Mucosa of stomach (tissue), 1 donor: Measurements from ENCODE around the gene EYS.
"Not testable (repeated sequence)": the region's sequence is repeated elsewhere in the genome, so short reads cannot be mapped to it uniquely, and the experiment has no call there.

Experiments used
- H3K27me3 ChIP-seq: one replicate; pipeline ENCODE4 v1.7.0; 2013; ENCODE audit warnings: mild to moderate bottlenecking, low read length; ENCODE audit not compliant: control insufficient read depth, insufficient read depth
- H3K36me3 ChIP-seq: one replicate; pipeline ENCODE4 v1.7.0; 2013; ENCODE audit warnings: low read length; ENCODE audit not compliant: control insufficient read depth, insufficient read depth
- H3K4me1 ChIP-seq: one replicate; pipeline ENCODE4 v1.7.0; 2013; ENCODE audit warnings: mild to moderate bottlenecking, low read length; ENCODE audit not compliant: control insufficient read depth, insufficient read depth
- H3K4me3 ChIP-seq: one replicate; pipeline ENCODE4 v1.7.0; 2013; ENCODE audit warnings: low read length
- H3K9ac ChIP-seq: one replicate; pipeline ENCODE4 v1.7.0; 2013; ENCODE audit warnings: mild to moderate bottlenecking, low read length, moderate library complexity
- H3K9me3 ChIP-seq: one replicate; pipeline ENCODE4 v1.7.0; 2013; ENCODE audit warnings: mild to moderate bottlenecking, low read length, moderate library complexity; ENCODE audit not compliant: control insufficient read depth
- donor health status: Pancreatic carcinoma.

Gene EYS

DNA sequence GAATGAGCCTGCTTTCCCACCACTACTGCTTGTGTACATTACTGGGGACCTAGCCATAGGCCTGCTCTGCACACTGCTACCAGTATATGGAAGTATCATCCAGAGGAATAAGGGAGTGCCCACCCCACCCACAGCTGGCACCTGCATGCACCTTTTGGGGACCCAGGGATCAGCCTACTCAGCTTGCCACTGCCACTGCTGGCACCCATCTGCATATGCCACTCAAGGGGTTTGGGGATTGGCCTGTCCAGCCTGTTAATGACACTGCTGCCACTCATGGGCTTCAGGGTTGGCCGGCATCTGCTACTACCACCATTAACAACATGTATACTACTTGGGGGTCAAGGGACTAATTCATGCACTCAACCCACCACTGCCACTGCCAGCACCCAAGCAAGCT is 1239.4 kb downstream of the EYS start:
- Histone ChIP-seq H3K36me3 (no peaks in the 10 kb centered on the region), H3K9ac (no peak overlapping the region), H3K4me1 (no peaks in the 10 kb centered on the region), H3K4me3 (no peak overlapping the region), H3K27me3 (no peaks in the 10 kb centered on the region), H3K9me3 (no peaks in the 10 kb centered on the region)

GRCh38 chr6:64459411-64459944 is 1247.5 kb downstream of the EYS start:
- Histone ChIP-seq H3K4me1 (no peaks in the 10 kb centered on the region), H3K36me3 (no peaks in the 10 kb centered on the region), H3K9ac (no peak overlapping the region), H3K9me3 (no peaks in the 10 kb centered on the region), H3K27me3 (no peaks in the 10 kb centered on the region), H3K4me3 (no peak overlapping the region)

GRCh38 chr6:64448101-64448500 is 1258.9 kb downstream of the EYS start:
- H3K9me3 ChIP-seq, H3K27me3 ChIP-seq, H3K9ac ChIP-seq, H3K36me3 ChIP-seq, H3K4me1 ChIP-seq, H3K4me3 ChIP-seq: not testable (repeated sequence)

- H3K4me1 ChIP-seq = no peaks in the 10 kb centered on the region
- no peak overlapping the region for H3K4me3 ChIP-seq
- no peak overlapping the region for H3K9ac ChIP-seq
- H3K36me3 ChIP-seq = no peaks in the 10 kb centered on the region
- no peaks in the 10 kb centered on the region for H3K9me3 ChIP-seq
- H3K27me3 ChIP-seq = no peaks in the 10 kb centered on the region
Observed at GRCh38 chr6:64445038-64445437, 1262.0 kb downstream of the EYS start.

DNA sequence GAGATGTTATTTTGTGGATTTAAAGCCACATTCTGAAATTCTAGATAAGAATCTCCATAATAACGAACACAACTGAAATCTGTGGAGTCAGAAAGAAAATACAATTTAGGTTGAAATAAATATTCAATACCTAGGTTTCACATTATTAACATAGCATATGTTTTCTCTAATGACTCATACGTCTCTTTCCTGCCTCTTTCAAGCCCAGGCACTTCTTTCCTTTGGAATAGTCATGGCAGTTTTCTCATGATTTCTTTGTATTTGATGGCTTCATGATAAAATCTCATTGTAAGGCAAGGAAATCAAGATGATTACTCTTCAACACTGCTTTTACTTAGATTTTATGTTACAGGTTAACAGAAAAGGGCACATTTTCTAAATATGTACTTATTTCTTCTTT is 1267.8 kb downstream of the EYS start:
- Histone ChIP-seq H3K4me3 (no peak overlapping the region), H3K4me1 (no peaks in the 10 kb centered on the region), H3K27me3 (no peaks in the 10 kb centered on the region), H3K9ac (no peak overlapping the region), H3K36me3 (no peaks in the 10 kb centered on the region), H3K9me3 (no peaks in the 10 kb centered on the region)

DNA sequence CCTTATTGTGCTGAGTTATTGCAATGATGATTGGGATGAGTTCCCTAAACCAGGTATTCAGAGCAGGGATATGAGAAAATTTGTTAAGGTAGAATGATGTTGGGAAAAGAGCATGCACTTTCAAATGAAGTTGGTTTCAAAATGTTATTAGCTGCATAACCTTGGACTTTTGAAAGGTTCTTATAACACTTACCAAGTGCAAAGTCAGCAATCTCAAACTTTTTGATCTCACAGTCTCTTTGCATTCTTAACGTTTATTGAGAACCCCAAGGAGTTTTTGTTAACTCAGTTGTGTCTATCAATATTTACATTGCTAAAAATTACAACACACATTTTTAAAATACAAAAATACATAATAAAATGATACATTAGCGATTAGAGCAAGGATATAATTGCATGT is 1269.0 kb downstream of the EYS start:
- H3K4me1 ChIP-seq = no peaks in the 10 kb centered on the region
- no peaks in the 10 kb centered on the region for H3K27me3 ChIP-seq
- no peak overlapping the region for H3K9ac ChIP-seq
- no peaks in the 10 kb centered on the region for H3K36me3 ChIP-seq
- no peaks in the 10 kb centered on the region for H3K9me3 ChIP-seq
- no peak overlapping the region for H3K4me3 ChIP-seq

DNA sequence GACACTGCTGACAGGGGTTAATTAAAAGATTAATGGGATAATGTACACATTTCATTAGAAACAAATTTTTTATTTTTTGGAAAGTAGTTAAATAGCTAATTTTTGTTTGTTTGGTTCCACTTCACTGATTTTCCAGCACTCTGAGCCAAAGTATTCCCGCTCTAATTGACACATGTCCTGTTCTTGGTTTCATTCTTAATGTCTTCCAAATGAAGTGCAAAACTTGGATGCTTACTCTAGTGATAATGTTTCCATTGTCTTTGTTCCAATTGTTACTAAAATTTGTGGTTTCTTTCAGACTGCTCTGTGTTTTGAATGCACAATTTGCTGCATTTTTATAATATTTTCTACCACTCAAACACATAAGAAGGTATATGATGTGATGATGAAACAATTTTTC is 1277.1 kb downstream of the EYS start:
- no peaks in the 10 kb centered on the region for H3K9me3 ChIP-seq
- H3K9ac ChIP-seq = no peak overlapping the region
- H3K4me1 ChIP-seq = no peaks in the 10 kb centered on the region
- no peaks in the 10 kb centered on the region for H3K27me3 ChIP-seq
- no peaks in the 10 kb centered on the region for H3K36me3 ChIP-seq
- H3K4me3 ChIP-seq = no peak overlapping the region

DNA sequence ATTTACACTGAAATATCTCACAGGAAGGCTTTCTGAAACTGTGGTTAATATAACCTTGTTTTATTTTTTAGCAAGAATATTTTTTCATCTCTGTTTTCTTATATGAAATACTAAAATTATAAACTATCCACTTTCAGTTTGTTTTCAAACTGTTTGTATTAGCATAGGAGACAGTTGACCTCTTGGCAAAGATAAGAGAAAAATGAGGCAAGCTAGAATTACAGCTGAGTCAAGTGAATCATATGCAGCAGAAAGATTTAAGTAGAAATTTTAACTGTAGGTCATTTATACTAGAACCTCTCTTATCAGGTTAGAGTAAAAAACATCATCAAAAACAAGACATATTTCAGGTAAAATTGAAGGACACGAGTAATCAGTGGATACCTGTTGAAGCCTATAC is 1278.8 kb downstream of the EYS start:
- Histone ChIP-seq H3K4me3 (no peak overlapping the region), H3K36me3 (no peaks in the 10 kb centered on the region), H3K4me1 (no peaks in the 10 kb centered on the region), H3K27me3 (no peaks in the 10 kb centered on the region), H3K9me3 (no peaks in the 10 kb centered on the region), H3K9ac (no peak overlapping the region)

- H3K4me3 ChIP-seq = no peak overlapping the region
- no peaks in the 10 kb centered on the region for H3K36me3 ChIP-seq
- H3K9ac ChIP-seq = no peak overlapping the region
- no peaks in the 10 kb centered on the region for H3K27me3 ChIP-seq
- no peaks in the 10 kb centered on the region for H3K9me3 ChIP-seq
- no peaks in the 10 kb centered on the region for H3K4me1 ChIP-seq
Observed at GRCh38 chr6:64415926-64416325, 1291.1 kb downstream of the EYS start.

DNA sequence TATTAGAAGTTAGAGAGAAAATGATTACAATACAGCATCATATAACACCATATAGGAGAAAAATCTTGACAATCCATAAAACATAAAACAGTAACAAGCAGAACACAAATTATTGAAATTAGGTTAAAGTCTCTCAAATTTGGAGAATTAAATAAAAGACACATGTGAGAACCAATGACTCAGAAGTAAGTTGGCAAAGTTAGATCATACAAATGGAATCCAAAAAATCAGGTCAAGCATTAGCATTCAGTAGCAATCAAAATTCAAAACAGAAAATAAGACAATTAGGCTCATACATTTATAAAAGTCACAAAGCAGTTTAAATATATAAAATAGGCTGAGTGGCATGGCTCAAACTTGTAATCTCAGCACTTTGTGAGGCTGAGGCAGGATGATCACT is 1295.8 kb downstream of the EYS start:
- no peak overlapping the region for H3K9ac ChIP-seq
- no peaks in the 10 kb centered on the region for H3K36me3 ChIP-seq
- no peaks in the 10 kb centered on the region for H3K9me3 ChIP-seq
- H3K4me3 ChIP-seq = no peak overlapping the region
- no peaks in the 10 kb centered on the region for H3K4me1 ChIP-seq
- no peaks in the 10 kb centered on the region for H3K27me3 ChIP-seq

GRCh38 chr6:64409948-64410347 is 1297.1 kb downstream of the EYS start:
- H3K4me3 ChIP-seq = no peak overlapping the region
- H3K36me3 ChIP-seq = no peaks in the 10 kb centered on the region
- H3K27me3 ChIP-seq = no peaks in the 10 kb centered on the region
- H3K9me3 ChIP-seq = no peaks in the 10 kb centered on the region
- H3K9ac ChIP-seq = no peak overlapping the region
- H3K4me1 ChIP-seq = no peaks in the 10 kb centered on the region

DNA sequence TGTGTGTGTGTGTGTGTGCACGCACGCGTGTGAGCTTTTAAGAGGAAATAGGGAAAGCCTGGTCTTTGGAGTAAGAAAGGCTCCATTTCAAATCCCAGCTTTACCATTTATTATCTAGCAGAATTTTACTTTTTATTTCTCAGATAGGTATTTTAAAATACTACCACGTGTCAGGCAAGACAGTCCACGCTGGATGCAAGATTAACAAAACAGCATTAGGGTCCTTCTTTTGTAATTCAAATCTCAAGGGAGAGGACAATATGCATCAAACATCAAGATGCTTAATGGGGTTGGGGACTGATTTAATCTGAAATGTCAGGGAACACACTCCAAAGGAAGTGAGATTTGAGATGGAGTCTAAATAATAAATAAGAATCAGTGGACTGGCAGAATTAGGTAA is 1302.6 kb downstream of the EYS start:
- Histone ChIP-seq H3K4me1 (no peaks in the 10 kb centered on the region), H3K9me3 (no peaks in the 10 kb centered on the region), H3K9ac (no peak overlapping the region), H3K4me3 (no peak overlapping the region), H3K27me3 (no peaks in the 10 kb centered on the region), H3K36me3 (no peaks in the 10 kb centered on the region)

GRCh38 chr6:64383277-64383676 is 1323.7 kb downstream of the EYS start:
- no peak overlapping the region for H3K4me3 ChIP-seq
- no peaks in the 10 kb centered on the region for H3K36me3 ChIP-seq
- no peak overlapping the region for H3K9ac ChIP-seq
- H3K4me1 ChIP-seq = no peaks in the 10 kb centered on the region
- no peaks in the 10 kb centered on the region for H3K9me3 ChIP-seq
- no peaks in the 10 kb centered on the region for H3K27me3 ChIP-seq
